Inferior parietal cortex (tissue), 1 donor: Measurements from ENCODE around the gene PTTG1IP.

Experiments used
- DNase-seq: peaks from one replicate; pipeline ENCODE4 v3.0.0-alpha.2; 2016; ENCODE audit errors: extremely low spot score

The PTTG1IP gene

GRCh38 chr21:44823179-44823660 lies 50.3 kb downstream of the PTTG1IP start:
- no peak for DNase-seq

- no peak for DNase-seq
These were observed 50.9 kb downstream of the PTTG1IP start for GRCh38 chr21:44822484-44823178.

- DNase-seq, result no peak
These were observed 52.6 kb downstream of the PTTG1IP start for GRCh38 chr21:44820851-44821250.

DNA sequence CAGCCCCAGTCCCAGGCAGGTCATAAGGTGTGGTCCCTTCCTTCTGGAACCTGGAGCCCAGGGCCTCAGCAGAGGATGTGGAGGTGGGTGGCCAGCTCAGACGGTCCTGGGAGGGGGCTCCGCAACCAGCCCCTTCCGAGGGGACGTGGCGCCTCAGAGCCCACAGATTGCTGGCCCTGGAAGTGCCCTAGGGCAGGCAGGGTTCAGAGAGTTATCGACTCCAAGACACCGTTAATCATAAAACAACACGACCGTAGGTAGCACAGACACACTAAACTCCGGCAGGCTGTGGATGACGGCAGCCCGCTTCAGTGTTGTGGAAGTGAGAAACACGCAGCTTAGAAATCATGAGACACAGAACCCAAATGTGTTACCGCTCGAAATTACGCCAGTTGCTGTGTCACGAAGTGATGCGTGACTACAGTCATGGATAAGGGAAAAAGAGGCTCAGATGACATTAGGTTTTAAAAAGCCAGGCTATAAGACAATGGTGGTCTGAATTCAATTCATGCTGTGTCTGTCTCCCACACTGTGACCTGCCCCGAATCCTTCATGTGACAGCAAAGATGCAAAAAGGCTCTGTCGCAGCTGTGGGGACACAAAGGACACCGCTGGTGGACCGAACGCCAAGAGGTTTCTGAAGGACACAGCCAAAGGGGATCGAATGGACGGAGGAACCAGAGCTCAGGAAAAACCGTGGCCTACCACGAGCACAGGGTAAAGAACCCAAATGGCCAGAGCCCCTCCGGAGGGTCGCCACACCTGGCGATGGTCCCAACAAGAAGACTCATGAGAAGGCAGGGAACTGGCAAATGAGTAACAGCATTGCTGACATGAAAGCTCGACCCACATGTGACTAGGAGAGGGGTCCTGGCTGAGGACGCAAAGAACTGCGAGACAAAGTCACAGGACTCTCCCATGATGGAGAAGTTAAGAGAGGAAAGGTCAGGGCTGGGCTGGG lies 53.9 kb downstream of the PTTG1IP start:
- no peak for DNase-seq

GRCh38 chr21:44818640-44819011 lies 54.9 kb downstream of the PTTG1IP start:
- DNase-seq, result no peak

DNA sequence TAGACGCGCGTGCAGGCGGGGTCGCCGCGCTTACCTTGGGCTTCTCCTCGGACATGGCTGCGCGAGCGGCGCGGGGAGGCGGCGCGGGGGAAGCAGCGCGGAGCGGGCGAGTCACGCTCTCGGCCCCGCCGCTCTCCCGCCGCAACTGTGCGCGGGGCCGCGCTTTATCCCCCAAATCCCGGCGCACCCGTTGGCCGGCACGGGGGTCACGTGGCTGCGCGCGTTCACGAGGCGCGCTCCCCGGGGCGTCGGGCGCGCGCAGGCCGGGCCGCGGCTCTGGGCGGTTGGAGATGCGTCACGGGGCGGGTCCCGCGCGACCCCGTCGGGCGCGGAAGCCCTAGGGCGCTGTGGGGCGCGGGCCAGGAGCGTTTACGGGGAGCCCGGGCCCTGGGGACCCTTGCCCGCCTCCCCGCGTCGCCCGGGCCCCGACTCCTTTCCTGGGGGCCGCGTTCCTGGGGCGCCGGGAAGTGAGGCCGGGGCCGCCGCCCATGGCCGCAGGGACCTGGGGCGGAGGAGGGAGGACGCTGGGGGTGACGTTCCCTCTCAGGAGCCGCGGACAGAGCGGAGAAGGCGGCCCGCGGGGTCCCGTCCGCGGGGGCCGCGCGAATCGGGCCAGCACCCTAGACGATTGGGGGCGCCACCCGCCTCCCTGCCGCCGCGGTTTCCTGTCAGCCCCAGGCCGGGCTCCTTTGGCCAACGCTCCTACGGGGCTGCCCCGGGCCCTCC lies 55.4 kb downstream of the PTTG1IP start, which contains the start of gene SUMO3:
TSS of gene SUMO3 (minus strand) at position 149 of the 726 bp plus-strand sequence. CDS start at position 55, 94 bp downstream.
- DNase-seq, result peak; percentile 69

DNA sequence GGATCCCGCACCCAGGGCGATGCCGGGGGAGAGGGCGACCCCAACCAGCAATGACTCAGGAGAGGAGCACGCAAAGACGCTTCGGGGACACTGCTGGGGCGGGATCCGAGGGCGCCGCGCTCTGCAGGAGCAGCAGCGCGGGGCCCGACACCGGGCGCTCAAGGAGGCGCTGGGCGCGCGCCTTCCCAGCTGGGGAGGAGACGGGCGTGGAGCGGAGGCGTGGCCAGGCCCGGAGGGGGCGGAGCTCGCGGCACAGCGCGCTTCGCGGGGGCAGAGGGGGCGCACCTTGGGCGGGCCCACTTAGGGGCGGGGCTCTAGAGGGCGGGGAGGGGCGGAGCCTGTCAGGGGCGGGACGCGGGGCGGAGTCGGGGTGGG lies 56.0 kb downstream of the PTTG1IP start:
- DNase-seq, result peak; percentile 81

DNA sequence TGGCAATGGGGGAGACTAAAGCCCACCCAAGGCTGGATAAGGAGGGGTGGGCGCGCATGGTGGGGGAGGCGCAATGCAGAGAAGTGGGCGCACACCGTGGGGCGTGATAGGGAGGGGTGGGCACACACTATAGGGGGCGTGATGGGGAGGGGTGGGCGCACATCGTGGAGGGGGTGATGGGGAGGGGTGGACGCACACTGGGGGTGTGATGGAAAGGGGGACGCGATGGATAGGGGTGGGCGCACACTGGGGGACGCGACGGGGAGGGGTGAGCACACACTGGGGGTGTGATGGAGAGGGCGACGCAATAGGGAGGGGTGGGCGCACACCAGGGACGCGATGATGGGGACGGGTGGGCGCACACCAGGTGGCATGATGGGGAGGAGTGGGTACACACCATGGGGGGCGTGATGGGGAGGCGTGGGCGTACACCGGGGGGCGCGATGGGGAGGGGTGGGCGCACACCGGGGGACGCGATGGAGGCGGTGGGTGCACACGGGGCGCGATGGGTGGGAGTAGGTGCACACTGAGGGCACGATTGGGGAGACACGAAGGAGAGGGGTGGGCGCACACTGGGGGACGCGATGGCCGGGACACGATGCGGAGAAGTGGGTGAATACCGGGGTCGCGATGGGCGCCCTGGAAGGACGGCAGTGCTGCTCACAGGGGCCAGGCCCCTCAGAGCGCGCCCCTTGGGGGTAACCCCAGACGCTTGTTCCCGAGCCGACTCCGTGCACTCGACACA lies 56.6 kb downstream of the PTTG1IP start:
- DNase-seq, result no peak

DNA sequence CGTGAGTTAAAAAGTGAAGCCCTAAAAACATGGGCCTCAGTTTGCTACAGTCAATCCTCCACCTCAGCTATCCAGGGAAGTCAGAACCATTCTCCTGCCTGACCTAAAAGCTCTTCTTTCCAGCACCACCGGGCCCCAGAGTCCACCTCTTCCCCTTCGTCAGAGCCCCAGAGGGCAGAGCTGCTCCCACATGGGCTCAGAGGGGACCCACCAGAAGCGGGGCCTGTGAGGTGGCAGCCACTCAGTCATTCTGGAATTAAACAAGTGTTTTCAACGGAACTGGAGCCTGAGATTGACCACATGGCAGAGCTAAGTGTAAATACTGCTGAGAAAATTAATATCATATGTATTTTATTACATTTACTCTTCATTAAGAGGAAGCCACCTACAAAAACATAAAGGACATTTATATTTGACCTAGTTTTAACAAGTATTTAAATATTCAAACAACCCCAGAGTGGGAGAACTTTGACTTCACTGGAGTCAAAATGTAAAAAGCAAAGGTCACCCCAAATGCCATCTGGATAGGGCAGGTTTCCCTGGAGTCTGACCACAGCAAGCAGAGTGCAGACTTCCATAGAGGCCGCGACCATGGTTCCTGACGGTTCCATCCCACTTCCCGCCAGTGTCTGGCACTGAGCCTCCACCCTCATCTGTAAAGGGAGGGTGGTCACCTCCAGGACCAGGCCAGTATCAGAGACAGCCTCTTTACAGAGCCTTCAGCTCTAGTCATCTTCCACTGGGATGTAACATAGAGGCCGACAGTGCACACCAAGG lies 57.5 kb downstream of the PTTG1IP start:
- DNase-seq, result no peak

DNA sequence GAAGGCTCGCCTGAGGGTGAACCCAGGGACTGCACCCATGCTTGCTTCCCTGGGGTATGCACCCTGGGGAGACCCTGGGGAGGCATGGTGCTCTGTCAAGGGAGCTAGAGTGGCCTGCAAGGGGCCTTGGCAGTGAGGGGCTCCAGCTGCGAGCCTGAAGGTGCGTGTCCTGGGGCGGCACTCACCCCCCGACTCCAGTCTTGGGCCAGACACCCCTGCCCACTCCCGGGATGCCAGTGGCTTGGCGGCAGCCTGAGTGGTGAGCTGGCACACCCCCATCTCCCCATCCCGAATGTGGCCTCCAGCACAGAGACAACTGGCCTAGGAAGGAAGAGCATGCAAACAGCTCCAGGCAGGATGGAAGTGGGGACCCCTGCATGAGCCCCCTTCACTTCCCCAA lies 58.3 kb downstream of the PTTG1IP start:
- DNase-seq, result no peak

GRCh38 chr21:44814498-44815023 lies 58.9 kb downstream of the PTTG1IP start:
- DNase-seq, result no peak

GRCh38 chr21:44813727-44814126 lies 59.8 kb downstream of the PTTG1IP start:
- DNase-seq, result no peak

DNA sequence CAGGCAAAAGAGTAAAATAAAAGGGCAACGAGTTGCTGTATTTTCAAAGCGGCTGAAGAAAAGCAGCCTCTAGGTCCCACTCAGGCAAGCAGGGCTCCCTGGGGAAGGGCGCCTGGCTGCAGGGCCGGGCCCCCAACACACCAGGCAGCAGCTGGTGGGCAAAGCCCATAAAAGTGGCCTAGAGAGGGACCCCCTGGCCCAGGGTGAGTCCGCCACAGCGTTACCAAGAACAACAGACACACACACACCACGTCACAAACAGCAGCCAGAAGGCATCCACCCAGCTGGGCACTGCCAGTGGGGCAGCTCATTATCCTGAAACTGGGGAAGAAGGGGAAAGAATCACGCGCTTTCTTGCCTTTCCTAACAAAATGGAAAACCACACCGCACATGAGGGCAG lies 60.3 kb downstream of the PTTG1IP start:
- DNase-seq, result no peak

- no peak for DNase-seq
These were observed 60.9 kb downstream of the PTTG1IP start for GRCh38 chr21:44812640-44813039.

DNA sequence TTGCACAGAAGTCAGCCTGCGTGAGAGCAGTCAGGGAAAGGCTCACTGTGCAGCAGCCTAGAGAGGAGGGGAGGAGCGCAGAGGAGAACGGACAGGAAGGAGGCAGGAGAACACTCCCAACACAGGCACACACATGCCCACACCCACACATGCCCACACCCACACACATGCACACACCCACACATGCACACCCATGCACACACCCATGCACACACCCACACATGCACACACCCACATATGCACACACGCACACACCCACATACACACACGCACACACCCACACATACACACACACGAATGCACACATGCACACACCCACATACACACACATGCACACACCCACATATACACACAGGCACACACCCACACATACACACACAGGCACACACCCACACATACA lies 62.7 kb downstream of the PTTG1IP start:
- DNase-seq, result no peak

DNA sequence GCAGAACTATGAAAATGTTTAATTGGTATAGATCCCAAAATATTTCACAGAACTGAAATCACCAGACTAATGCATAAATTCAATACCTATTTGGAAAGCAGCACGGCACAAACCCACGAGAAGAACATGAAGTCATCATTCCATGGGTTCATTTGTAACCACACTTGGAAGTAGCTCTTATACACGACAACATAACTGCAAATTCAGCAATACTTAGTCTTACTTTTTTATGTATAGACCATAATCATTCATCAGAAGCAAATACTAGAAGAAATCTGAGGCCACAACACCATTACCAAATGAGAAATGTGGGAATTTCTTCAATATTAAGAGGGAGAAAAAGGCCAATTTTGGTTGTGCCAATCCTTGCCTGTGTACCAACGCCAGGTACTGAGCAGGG lies 67.6 kb downstream of the PTTG1IP start:
- no peak for DNase-seq

GRCh38 chr21:44805226-44805625 lies 68.3 kb downstream of the PTTG1IP start:
- no peak for DNase-seq

GRCh38 chr21:44804762-44805161 lies 68.7 kb downstream of the PTTG1IP start:
- DNase-seq, result no peak

GRCh38 chr21:44803651-44804050 lies 69.8 kb downstream of the PTTG1IP start:
- no peak for DNase-seq

DNA sequence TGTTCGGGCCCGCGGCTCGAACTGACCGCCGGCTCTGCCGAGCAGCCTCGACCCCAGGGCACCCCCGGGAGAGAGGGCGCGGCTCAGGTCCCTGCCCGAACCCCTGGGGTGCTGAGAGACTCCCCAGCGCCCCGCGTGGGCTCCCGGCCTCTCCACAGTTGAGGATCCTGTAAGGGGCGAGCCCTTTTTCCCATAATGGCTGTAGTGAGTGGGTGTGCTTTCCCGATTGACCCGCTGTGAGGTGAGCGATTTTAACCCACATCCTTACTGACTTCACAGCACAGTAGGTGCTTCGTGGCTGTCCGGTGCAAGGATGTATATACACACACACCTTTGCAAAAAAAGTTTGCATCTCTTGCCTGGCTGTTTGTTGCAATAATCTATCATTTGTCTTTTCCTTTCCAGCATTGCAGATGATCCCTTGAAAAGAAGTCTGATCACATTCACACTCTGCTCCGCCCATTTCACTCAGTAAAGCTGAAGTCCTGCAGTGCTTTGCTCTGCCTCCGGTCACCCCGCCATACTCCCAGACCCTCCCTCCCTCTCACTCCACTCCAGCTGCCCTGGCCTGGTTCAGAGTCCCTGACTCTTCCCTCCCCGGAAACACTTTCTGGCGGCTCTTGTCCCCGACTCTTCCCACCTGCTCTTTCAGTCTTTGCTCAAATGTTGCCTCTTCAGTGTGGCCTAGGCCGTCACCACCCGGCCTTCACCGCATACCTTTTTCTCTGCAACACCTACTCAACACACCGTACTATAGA lies 70.9 kb downstream of the PTTG1IP start:
- DNase-seq, result no peak
